ENCODE data around the gene ANTKMT.
"Not testable (repeated sequence)": the region's sequence is repeated elsewhere in the genome, so short reads cannot be mapped to it uniquely, and the experiment has no call there.

Gene ANTKMT

DNA sequence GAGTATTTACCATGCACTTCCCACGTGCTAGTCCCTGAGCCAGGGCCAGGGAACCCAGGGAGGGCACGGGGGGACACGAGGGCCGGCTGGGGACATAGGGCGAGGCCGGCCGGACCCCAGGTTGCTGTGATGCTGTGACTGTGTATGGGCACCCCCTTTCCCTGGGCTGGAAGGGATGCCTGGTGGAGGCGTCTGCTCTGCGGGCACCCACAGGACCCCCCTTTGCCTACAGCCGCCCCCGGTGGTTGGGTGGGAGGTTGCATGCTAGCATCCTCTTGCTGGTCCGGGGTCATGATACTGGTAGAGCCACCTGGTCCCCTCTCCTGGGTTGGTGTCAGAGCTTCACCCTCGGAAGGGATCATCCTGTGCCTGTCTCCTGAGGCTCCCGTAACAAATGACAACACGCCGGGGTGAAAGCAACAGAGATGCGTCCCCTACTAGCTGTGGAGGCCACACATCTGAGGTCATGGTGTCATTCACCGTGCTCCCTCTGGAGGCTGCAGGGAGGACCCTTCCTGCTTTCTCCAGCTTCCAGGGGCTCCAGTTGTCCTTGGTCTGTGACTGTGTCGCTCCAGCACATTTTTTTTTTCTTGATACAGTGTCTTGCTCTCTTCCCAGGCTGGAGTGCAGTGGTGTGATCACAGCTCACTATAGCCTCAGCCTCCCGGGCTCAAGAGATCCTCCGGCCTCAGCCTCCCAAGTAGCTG is 23.0 kb downstream of the ANTKMT start:
- no peak for DNase-seq (ENCODE audit: low read depth in 2 of 2)

GRCh38 chr16:745739-746138 is 24.8 kb downstream of the ANTKMT start:
- no peak for DNase-seq (ENCODE audit: low read depth in 2 of 2)

- no peak for DNase-seq (ENCODE audit: low read depth in 2 of 2)
Measured at GRCh38 chr16:746637-747036, 25.7 kb downstream of the ANTKMT start.

DNA sequence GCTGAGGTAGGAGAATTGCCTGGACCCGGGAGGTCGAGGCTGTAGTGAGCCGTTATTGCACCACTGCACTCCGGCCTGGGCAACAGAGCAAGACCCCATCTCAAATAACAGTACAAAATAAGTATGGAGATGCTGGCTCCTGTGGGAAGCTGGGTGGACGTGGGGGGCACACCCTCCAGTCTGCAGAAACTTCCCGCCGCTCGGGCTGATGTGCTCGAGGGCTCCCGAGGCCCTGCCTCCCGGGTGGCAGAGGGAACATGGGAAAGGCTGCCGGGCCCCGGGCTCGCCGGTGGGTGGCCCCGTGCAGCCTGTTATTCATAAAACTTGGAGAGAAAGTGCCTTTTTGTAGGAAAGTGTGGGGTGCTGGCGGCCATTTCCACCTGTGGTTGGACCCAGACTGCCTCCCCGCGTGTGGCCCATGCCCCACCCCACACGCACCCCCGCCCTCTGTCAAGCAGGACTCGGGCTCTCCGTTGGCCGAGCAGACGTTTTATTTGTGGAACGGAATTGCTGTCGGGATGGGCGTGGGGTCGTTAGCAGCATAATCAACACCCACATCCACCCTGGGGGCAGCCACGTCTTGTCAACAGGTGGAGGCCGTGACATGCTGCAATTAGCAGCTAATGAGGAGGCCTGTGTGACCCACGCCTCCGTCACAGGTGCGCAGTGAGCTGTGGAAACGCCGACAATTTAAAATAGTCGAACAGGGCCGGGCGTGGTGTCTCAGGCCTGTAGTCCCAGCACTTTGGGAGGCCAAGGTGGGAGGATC is 27.2 kb downstream of the ANTKMT start:
- DNase-seq (ENCODE audit: low read depth in 2 of 2): no peak

- DNase-seq (ENCODE audit: low read depth in 2 of 2): no peak
Measured at GRCh38 chr16:749010-749409, 28.1 kb downstream of the ANTKMT start.

DNA sequence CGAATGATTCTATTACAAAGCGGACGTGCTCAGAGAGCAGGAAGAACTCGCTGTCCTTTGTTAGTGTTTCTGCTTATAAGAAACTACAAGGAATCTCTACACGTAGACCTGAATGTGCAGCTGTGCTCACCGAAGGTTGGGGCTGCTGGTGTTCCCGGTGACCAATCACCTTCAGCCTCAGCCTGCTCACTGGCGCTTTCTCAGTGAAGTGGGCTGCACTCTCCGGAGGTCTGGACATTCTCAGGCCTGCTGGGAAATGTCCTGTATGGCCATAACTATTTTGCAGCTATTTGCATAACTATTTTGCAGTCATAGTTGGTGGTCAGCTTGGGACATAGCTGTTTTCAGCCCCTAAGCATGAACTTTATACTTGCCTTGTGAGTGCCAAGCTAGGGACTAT is 29.5 kb downstream of the ANTKMT start:
- DNase-seq (ENCODE audit: low read depth in 2 of 2): no peak

- DNase-seq (ENCODE audit: low read depth in 2 of 2): no peak
Measured at GRCh38 chr16:751152-752006, 30.4 kb downstream of the ANTKMT start.

- DNase-seq (ENCODE audit: low read depth in 2 of 2): no peak
Measured at GRCh38 chr16:752007-752312, 31.0 kb downstream of the ANTKMT start.

DNA sequence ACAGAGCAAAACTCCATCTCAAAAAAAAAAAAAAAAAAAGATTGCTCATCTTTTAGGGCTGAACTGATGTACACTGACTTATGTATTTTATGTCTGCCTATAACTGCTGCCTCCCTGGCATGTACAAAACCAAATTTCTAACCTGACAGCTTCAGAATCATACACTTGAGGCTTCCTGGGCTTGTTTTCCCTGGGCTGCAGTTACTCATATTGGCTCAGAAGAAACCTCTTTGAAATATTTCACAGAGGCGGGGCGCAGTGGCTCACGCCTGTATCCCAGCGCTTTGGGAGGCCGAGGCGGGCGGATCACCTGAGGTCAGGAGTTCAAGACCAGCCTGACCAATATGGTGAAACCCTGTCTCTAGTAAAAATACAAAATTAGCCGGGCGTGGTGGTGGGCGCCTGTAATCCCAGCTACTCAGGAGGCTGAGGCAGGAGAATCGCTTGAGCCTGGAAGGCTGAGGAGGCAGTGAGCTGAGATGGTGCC is 33.2 kb downstream of the ANTKMT start:
- not testable (repeated sequence) for DNase-seq (ENCODE audit: low read depth in 2 of 2)

GRCh38 chr16:754656-755055 is 33.7 kb downstream of the ANTKMT start:
- DNase-seq (ENCODE audit: low read depth in 2 of 2): no peak

DNA sequence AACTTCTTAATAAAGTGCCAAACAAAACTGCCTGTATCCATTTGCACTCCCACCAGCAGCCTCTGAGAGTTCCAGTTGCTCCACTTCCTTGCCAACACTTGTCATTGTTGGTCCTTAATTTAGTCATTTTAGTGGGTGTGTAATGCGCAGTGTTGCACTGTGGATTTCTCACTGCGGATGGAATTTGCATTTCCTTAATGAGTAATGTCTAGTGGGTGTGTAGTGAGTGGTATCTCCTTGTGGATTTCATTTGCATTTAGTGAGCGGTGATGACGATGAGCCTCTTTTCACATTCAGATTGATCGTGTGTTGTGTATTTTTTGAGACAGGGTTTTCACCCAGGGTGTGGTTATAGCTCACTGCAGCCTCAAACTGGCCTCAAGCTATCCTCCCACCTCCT is 35.5 kb downstream of the ANTKMT start:
- no peak for DNase-seq (ENCODE audit: low read depth in 2 of 2)

DNA sequence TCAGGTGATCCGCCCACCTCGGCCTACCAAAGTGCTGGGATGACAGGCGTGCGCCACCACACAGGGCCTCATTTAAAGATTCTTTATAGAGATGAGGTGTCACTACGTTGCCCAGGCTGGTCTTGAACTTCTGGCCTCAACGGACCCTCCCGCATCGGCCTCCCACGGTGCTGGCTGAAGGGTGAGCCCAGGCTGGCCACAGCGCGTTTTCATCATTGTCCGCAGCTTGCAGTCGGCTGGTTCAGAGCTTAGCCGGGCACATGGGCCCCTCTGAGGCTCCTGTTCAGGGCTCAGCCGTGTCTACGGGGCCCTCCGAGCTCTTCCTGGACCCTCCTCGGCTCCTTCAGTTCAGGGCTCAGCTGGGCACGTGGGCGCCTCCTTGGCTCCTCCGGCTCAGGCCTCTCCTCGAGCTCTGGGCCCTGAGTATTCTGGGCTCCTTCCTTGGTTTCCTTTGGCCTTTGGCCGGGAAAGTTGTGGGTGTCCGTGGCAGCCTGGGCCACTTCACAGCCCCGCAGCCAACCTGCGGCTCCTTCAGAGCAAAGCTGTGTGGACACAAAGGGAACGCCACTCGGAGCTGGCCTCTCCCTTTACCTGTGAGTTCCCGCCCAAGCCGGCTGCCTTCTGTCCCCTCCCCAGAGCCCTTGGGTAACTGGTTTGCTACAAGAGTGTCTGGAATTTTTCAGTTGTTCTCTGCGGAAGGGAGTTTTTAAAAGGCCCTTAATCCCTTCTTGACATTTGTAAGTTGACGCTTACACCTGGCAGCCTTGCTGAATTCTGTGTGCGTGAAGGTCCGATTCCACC is 38.4 kb downstream of the ANTKMT start:
- no peak for DNase-seq (ENCODE audit: low read depth in 2 of 2)

DNA sequence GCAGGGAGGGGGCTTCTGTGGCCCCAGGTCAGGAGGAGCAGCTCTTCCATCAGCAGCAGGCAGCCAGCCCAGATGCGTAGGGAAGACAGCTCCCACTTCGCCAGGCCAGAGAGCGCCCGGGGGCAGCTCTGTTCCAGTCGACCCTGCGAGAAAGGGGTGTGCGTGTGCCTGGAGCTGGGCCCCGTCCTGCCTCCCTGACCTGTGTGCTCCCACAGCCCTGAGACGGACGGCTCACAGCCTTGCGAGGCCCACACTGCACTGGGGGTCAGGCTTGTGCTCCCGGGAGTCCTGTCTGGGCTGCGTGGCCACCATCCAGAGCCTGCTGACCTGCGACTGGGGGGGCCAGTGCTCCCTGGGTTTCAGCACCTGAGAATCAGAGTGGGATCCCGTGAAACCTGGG is 39.1 kb downstream of the ANTKMT start:
- no peak for DNase-seq (ENCODE audit: low read depth in 2 of 2)

- no peak for DNase-seq (ENCODE audit: low read depth in 2 of 2)
Measured at GRCh38 chr16:760545-761343, 39.8 kb downstream of the ANTKMT start, which contains the start of gene MSLN. TSS of gene MSLN (plus strand) at chr16:760734. CDS start at chr16:762681, 1,947 bp downstream.

- no peak for DNase-seq (ENCODE audit: low read depth in 2 of 2)
Measured at GRCh38 chr16:761625-762513, 40.9 kb downstream of the ANTKMT start.

- DNase-seq (ENCODE audit: low read depth in 2 of 2): no peak
Measured at GRCh38 chr16:762595-763268, 41.8 kb downstream of the ANTKMT start.

GRCh38 chr16:763369-764183 is 42.6 kb downstream of the ANTKMT start:
- no peak for DNase-seq (ENCODE audit: low read depth in 2 of 2)

GRCh38 chr16:764184-764750 is 43.3 kb downstream of the ANTKMT start:
- no peak for DNase-seq (ENCODE audit: low read depth in 2 of 2)
